T1000 (cell line): Measurements from ENCODE around the gene ZC3H12C.

Experiments
- DNase-seq: peaks from one replicate; lab custom pipeline; 2025; ENCODE audit warnings: mixed read lengths; lab: John Stamatoyannopoulos, UW

ZC3H12C gene

DNA sequence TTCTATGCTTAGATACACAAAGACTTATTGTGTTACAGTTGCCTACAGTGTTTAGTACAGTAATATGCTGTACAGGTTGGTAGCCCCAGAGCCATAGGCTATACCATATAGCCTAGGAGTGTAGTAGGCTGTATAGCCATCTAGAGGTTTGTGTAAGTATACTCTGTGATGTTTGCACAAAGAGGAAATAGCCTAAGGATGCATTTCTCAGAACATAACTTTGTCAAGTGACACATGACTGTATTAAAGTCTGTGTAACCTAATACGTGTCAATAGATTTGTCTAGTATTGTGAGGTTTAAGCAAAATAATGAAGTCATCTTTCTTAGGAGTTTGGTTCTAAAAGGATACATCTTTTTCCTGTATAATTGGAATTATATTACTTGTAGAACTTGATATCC lies 5.5 kb downstream of the ZC3H12C start:
- no peak for DNase-seq

DNA sequence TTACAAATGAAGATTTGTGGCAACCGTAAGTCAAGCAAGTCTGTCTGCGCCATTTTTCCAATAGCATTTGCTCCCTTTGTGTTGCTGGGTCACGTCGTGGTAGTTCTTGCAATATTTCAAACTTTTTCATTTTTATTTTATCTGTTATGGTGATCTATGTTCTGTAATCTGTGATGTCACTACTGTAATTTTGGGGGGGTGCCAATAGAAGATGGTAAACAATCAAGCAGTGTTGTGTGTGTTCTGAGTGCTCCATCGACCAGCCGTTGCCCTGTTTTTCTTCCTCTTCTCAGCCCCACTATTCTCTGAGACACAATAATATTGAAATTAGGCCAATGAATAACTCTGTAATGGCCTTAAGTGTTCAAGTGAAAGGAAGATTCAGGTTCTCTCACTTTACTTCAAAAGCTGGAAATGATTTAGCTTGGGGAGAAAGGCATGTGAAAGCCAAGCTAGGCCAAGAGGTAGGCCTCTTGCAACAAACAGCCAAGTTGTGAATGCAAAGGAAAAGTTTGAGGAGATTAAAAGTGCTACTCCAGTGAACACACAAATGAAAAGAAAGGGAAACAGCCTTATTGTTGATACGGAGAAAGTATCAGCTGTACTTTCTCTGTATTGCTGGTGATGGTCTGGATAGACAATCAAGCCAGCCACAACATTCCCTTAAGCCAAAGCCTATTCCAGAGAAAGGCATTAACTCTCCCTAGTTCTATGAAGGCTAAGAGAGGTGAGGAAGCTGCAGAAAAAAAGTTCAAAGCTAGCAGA lies 7.5 kb downstream of the ZC3H12C start:
- DNase-seq, result no peak

DNA sequence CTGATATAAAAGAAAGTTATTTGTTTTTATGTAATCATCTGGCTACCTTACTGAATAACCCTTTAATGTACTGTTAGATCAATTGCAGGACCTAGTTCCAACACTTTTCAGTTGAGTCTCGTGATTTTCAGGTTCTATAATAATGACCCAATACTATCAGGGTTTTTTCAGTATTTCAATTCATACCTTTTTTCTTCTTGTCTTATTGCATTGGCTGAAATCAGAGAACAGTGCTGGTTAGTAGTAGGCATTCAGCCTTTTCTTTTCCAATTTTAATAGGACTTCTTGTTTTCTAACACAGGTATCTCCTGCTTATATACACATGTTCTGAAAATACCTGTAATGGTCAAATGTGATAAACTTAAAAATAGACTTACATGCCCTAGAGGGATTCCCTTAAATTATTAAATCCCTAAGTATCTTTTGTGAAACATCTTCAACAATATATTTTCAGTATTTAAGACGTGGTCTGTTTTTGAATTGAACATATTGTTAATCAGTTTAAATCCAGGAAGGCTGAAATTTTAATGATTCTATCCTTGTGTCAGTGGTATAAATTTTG lies 13.6 kb downstream of the ZC3H12C start:
- DNase-seq, result no peak

DNA sequence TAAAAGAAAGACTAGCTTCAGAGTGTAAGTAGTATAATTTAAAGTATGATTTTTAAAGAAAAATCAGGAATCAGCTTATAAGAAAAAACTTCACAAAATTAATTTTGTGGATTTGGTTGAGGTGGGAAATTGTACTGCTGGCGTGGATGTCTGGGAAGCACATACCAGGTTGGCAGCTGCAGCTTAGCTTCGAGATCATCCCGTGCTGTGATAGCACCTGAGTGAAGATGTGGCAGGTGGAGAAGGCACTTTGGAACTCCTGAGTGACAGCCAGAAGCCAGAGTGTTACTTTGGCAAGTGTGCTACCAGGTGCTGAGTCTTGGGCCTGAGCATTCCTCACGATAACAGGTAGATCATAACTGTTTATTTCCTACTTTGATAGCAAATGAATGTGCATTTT lies 17.7 kb downstream of the ZC3H12C start:
- no peak for DNase-seq

DNA sequence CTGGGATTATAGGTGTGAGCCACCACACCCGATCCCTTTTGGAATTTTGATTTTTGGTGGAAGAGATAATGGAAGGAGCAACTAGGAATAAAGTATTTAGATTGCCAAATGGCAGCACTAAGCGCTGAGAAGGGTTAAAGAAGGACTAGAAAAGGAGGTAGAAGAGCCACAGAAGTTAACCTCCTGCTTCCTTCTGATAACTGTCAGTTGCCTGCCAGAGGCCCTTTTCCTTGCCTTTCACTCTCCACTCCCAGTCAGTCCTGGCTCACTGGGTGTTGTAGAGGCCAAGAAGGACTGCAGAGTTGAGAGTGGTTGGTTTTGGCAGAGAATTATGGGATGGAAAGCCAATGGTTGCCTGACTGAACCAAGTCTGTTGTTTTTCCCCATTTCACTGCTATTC lies 19.3 kb downstream of the ZC3H12C start:
- DNase-seq, result no peak

DNA sequence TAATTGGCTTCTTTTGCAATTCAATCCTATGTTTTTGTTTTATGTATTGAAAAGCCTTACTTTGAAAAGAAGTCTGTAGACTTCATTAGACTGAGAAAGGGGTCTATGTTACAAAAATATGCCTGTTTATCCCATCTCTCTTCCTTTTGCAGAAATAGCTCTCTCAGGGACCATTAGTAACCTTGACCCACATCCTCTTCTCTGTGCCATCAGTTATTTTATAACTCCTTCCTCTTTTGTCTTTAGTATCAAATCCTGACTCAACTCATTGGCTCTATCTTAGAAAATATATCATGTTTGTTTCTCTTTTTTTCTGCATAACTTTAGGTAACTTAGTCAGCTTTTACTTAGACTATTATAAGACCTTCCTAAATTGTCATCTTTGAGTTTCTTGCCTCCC lies 20.3 kb downstream of the ZC3H12C start:
- DNase-seq, result no peak

DNA sequence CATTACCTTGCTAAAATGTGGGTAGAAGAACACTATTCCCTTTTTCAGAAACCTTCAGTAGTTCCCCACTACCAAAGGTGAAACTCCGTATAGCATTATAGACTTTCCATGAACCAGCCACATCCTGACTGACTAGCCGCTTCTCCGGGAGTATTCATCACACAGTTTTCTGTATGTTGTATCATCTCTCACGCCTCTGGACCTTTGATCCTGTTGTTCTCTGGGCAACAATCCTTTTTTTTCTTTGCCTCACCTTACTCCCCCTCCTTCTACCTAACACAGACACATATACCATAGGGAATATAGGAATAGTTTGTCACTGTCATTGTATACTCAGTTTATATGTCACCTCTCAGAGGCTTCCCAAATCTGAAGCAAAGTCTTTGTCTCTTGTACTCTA lies 20.8 kb downstream of the ZC3H12C start:
- no peak for DNase-seq

DNA sequence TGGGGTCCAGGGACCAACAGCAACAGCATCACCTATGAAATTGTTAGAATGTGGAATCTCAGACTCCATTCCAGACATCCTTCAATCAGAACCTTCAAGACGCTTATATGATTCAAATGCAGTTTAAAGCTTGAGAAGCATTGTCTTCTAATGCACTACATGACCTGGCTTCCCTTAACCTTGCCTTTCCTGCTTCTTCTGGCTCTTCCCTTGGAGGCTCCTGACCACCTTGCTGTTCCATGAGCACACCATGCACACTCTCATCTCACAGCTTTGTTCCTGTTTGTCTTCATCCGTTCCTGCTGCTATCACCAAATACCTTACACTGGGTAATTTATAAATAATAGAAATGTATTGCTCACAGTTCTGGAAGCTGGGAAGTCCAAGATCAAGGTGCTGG lies 26.1 kb downstream of the ZC3H12C start:
- no peak for DNase-seq

DNA sequence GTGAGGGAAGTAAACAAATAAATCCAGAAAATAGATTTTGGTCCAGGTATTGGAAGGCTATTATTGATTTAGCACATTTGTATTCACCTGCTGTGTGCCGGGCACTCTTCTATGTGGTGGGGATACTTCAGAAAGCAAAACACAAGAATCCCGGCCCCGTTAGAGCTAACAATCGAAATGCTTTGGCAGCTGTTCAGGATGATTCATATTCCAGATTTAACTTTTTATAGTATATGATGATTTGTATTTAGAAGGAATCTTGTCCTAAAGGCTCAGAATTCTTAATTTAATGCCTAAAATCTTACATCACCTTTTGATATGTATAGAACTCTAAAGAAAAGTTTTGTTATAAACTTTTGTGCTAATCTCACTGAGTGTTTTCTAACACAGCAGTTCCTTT lies 28.0 kb downstream of the ZC3H12C start:
- DNase-seq, result no peak

DNA sequence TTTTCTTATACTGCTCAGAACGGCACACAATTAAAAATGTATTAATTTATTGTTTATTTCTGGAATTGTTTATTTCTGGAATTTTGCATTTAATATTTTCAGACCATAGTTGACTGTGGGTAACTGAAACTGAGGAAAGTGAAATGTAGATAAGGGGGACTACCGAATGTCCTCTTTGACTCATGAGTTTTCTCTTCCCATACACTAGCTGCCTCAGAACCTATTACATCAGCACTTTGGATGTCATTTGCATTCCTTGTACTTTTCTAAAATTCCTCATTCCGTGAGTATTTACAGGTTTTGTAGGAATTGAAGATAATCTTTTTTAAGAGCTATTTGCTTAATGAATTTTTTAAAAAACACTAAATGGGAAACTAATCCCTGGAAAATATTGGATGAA lies 29.8 kb downstream of the ZC3H12C start:
- DNase-seq, result no peak

DNA sequence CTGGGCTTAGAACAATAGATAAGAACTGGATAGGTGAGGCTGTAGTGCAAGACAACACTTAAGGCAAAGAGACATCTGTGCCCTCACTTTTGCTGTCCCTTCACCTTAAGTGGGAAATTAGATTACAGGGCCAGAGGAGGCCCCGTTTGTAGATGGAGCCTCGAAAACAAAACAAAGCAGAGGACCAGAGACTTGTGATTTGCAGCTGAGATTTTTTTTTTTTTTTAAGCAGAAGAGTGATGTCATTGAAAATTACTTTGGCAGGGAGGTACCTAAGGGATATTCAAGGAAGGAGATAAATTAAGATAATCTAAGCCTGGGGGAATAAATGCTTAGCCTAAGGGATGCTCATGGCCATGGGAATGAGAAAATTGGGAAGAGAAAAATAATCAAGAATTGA lies 31.4 kb downstream of the ZC3H12C start:
- DNase-seq, result no peak

DNA sequence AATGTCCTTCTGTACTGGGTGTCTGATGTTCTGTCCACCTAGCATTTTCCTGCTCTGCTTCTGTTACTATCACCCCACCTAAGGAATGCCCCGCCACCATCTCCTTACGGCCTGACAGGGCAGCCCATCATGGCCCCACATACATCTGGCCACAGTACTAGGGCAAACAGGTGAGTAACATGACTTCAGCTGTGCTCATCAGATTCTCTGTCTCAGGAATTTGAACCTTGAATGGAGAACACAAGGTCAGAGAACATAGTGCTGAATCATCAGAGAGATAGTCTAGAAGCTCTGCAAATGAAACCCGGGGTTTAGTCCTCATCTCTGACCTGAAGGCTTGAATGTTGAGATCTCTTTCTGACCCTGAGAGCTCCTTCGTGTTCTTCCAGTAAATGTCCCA lies 32.4 kb downstream of the ZC3H12C start:
- DNase-seq, result no peak

DNA sequence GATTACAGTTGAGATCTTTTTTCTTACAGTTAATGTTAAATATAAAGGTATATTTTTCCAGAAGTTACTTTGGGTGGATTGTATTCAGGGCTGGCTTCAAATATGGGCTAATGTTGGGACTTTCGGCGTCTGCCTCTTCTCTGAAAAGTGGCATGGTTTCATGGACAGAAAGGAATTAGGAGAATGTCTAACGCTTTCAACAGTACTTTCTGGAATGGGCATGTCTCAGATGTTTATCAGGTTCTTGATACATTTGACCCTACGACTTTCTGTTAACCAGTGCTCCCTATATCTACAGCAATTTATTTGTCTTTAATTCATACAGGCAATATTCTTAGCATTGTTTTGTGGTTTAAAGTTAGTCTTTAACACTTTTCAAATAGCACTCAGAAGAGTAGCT lies 33.7 kb downstream of the ZC3H12C start:
- no peak for DNase-seq

DNA sequence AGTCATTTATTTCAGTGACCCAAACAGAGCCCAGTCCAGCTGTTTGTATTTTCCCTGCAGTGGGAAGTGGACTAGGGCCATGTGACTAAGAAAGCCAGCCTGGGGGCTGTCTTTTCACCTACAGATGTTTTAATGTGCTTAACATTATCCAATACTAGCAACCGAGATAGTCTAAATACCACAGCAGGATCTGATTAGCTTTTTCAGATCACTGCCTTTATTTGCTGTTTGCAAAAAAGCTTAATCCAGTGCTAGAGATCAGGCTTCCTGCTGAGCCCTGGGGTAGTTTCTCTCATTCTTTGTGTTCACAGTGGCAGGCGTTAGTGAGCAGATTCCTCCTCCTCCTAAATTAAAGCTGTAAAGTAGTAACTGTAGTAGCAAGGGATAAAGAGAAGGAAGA lies 35.0 kb downstream of the ZC3H12C start:
- no peak for DNase-seq

DNA sequence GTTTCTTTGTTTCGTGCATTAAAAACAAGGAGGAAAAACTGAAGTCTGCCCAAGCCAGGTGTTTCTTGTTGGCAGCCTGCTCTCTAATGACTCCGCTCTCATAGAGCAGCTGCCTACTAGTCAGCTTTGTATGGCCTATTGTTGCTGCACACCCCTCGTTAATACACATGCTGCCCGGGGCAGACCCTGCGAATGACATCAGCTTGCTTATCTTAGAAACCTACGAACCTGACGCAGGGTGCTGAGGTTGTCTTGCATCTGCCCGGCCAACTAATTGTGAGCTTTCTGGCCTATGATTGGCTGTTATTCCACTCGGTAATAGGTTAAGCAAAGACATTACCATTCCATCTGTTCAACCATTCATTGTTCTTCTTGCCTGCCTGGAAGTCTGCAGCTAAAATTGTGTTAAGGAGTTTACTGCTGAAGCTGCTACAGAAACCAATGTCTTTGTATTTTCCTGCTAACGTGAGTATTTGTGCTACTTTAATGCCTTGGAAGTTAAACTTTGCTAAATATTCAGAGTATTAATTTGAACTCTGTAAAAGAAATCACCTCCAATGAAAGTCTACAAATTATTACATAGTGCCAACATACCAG lies 37.5 kb downstream of the ZC3H12C start:
- no peak for DNase-seq

DNA sequence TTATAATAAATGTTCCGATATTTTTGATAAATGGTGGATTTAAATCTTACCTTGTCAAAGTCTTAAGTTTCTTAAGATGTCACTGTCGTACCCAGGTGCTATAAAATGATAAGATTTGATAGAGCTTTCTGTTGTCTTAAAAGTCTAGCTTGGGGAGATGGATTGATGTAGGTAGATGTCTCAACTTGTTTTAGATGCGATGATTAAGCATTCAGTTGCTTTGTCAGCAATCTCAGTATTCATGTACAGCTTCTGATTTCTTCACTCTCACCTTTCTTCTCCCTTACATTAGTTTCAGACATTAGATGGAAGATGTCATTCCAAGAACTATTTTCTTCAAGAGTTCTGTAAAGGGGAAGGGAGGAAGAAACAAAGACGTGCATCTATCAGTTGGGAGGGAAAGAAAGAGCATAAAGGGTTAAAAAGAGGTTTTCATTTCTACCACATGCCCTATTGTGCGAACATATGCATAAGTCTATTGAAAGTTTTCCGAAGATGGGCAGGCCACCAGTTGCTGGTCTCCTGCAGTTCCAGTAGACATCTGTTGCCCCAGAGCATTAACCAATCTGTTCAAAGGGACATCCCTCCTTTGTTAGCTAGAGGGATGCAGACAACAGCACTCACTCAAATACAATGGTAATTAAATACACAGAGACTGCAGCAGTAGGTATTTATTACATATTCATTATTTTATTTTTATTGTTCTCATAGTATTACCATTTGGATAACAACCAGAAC lies 38.4 kb downstream of the ZC3H12C start:
- no peak for DNase-seq

DNA sequence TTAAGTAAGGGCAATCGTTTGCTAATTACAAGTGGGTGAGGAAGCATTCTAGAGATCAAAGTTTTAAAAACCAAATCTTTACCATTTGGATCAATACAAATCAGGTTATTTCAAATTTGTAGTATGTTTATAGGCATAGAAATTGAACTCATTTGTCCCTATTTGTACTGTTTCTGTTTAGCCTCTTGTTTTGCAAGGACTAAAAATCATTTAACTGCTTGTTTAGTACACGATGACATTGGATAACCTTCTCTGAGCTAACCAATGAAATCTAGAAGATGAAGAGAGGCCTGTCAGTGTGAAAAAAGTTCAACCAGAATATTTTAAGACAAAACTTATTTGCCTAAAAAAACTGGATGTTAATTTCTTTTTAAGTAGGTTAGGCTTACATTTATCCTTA lies 40.0 kb downstream of the ZC3H12C start:
- no peak for DNase-seq

DNA sequence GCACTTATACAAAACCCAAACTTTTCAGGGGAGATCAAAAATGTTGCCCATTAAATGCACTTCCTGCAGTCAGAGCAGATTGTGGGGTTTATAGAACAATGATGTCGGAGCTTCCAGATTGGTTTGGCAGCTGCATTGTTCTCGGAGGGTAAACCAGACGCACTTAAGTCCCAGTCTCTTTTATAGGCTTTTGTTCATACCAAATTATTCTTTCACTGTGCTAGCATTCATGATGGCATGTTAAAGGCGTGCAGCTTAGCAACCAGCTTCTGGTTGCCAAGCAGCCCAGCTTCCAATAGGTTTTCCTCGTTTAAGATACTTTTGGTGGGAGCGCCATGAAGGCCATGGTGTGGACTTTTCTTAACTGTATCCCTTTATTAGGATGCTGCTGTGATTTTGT lies 40.9 kb downstream of the ZC3H12C start:
- no peak for DNase-seq

DNA sequence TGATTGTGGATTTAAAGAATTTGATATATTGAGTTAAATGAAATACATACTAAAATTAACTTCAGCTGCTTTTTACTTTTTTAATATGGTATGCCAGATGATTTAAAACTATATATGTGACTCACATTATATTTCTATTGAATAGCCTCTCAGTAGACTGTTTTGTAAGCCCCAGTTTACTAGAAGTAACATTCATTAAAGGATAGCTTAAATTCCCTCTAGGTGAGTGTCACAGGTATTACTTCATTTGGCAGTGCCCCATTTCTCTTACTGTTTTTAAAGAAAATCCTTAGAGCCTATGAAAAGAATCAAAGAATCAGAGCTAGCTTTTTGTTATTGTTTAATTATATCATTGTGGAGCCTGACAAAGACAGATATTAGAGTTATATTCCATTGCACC lies 48.6 kb downstream of the ZC3H12C start:
- no peak for DNase-seq

DNA sequence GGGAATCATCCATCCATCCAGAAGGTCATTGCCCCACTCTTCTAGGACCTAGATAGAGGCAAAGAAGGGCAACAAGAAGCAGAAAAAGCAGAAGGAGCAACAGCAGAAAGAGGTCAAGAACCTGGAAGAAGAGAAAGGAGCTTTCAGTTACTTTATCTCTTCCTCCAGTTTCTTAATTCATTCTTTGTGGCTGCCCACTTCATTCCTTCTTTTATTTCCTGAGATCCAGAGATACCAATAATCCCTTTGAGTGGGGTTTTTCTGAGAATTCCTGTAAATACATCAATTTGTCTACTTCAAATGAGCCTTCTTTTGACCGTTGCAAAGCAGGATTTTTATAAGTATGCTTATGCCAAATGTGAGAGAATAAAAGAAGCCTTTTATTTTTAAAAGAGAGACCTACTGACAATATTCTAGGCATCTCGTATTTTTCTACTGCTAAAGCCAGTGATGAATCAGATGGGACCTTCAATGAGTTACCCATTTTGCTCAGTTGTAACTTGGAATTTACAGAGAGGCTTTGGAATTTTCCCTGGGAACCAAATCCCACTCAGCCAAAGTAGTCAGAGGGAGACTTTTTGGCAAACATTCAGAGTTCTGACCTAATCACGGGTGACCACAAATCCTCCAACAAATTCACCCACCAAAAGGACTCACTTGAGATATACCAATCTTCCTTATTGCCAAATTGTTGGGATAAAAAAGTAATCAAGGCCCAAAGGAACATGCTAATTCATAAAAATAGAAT lies 54.9 kb downstream of the ZC3H12C start:
- DNase-seq, result no peak

DNA sequence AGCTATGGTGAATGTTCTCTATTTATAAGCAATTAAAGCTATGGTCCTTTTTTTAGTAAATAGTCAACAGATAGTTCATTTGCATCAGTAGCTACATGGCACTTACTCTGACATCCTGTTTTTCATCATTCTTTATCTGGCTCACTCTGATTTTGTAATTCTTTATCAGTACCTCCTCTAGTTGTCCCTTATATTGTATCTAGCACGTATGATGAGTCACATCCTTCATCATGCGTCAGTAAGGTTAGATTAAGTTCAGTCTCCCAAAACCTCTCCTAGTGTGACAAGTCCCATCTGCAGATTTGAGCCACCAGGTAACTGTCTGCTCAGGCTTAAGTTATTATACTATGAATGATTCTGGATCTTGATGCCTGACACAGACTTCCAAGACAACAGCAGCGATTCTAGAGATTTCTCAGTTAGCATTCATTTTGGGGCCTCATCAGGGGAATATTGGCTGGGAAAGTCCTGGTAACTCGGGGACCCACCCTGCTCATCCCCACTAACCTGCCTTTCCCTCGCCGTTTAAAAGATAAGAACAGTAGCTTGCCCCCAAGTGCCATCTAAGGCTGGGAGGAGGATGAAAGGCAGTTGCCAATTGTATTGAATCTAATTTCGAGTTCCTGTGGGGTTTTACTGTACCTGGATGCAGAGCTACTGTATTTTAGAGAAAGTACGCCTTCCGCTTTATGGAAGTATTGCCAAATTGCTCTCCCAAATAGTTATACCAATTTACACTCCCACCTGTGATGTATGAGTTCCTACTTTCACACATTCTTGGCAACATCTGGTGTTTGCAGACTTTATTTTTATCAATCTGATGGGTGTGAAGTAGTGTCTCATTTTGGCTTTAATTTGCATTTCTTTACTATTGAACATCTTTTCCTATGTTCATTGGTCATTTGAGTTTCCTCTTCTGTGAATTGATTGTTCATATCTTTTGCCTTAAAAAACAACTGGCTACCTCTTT lies 55.9 kb downstream of the ZC3H12C start:
- no peak for DNase-seq
